GM08714 (cell line): ENCODE data around the gene LRG1.

Experiments
- H3K4me3 ChIP-seq: fragments of 200-500 bp; sonication (Bioruptor generic); 2 replicates; pipeline ENCODE4 v1.5.1; 2014; ENCODE audit warnings: mild to moderate bottlenecking, low read length, inconsistent platforms
- ZNF274 ChIP-seq: IDR thresholded peaks from 2 replicates; pipeline ENCODE4 v1.6.1; 2012; ENCODE audit warnings: mild to moderate bottlenecking, low read depth, low read length

The LRG1 gene

GRCh38 chr19:4498694-4499093 lies 41.1 kb downstream of the LRG1 start:
- H3K4me3 ChIP-seq: no peak overlapping the region
- TF ChIP-seq ZNF274: no peak

DNA sequence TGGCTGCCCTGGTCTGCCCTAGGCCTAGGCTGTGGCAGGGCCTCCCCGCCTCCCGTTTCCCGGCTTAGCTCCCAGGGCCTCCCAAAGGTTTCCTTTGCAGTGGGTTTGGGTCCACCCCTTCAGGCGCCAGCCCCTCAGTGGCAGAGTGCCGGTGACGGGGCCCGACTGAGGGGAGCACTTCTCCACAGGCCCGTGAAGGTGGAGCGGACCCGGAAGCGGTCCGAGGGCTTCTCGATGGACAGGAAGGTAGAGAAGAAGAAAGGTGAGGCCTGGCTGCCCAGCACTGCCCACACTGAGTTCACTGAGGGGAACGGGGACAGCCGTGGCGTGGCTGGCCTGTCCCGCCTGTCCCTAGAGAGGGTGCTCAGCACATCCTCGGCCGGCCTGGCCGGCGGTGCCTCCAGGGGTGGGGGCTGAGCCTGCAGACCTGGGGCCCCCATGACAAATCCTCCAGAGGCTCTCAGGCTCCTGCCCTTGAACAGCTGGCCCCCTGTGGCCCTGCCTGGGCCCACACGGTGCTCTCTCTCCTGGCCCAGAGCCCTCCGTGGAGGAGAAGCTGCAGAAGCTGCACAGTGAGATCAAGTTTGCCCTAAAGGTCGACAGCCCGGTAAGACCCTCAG lies 42.0 kb downstream of the LRG1 start:
- TF ChIP-seq ZNF274: no peak
- H3K4me3 ChIP-seq: no peak overlapping the region

DNA sequence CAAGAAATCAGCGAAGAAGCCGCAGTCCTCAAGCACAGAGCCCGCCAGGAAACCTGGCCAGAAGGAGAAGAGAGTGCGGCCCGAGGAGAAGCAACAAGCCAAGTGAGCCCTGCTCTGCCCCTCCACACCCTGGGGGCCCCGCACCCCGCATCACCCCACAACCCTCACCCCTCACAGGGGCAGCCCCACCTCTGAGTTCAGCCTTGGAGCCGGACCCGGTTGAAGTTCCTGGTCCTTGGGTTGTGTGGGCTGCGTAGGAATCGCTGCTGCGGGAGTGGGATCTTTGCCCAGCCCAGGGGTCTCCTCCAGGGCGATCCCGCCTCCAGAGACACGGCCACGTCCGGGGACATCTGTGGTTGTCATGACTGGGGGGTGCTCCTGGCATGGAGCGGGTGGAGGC lies 43.5 kb downstream of the LRG1 start:
- H3K4me3 ChIP-seq: no peak overlapping the region
- TF ChIP-seq ZNF274: no peak

DNA sequence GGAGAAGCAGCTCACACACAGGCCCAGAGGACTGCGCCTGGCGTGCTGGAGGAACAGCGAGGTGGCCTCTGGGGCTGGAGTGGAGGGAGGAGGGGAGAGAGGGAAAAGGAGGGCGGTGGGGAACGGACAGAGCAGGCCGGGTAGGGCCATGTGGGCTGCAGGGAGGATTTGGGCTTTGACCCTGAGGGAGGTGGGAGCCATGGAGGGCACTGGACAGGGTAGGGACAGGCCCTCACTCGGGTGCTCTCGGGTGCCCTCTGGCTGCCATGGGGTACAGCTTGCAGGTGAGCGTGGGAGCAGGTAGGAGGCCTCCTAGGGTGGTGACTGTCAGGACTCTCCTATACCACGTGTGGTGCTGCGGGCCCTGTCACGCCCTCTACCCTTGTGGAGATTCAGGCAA lies 44.4 kb downstream of the LRG1 start:
- no peak for TF ChIP-seq ZNF274
- H3K4me3 ChIP-seq: no peak overlapping the region

- TF ChIP-seq ZNF274: no peak
- no peak overlapping the region for H3K4me3 ChIP-seq
Measured at GRCh38 chr19:4494691-4495064, 45.2 kb downstream of the LRG1 start.

- no peak overlapping the region for H3K4me3 ChIP-seq
- TF ChIP-seq ZNF274: no peak
Measured at GRCh38 chr19:4493929-4494690, 45.7 kb downstream of the LRG1 start.

- H3K4me3 ChIP-seq: no peak overlapping the region
- TF ChIP-seq ZNF274: no peak
Measured at GRCh38 chr19:4493104-4493928, 46.5 kb downstream of the LRG1 start.

DNA sequence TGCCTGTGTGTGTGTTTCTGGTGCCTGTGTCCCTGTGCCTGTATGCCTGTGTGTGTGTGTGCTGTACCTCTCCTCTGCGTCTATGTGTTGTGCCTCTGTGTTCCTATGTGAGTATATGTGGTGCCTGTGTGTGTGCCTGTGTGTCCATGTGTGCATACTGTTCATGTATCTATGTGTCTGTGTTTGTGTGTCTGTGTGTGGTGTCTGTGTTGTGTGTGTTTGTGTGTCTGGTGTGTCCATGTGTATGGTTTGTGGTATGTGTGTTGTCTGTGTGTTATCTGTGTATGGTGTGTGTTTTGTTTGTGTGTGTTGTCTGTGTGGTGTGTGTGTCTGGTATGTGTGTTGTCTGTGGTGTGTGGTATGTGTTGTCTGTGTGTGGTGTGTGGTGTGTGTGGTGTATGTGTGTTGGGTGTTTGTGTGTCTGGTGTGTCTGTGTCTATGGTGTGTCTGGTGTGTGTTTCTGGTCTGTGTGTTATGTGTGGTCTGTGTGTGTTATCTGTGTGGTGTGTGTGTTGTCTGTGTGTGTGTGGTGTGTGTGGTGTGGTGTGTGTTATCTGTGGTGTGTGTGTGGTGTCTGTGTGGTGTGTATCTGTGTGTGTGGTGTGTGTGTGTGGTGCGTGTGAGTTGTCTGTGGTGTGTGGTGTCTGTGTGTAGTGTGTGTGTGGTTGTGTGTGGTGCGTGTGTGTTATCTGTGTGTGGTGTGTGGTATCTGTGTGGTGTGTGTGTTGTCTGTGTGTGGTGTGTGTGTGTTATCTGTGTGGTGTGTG lies 47.3 kb downstream of the LRG1 start:
- H3K4me3 ChIP-seq: no peak overlapping the region
- no peak for TF ChIP-seq ZNF274

- no peak for TF ChIP-seq ZNF274
- H3K4me3 ChIP-seq: no peak overlapping the region
Measured at GRCh38 chr19:4491446-4491845, 48.4 kb downstream of the LRG1 start.

DNA sequence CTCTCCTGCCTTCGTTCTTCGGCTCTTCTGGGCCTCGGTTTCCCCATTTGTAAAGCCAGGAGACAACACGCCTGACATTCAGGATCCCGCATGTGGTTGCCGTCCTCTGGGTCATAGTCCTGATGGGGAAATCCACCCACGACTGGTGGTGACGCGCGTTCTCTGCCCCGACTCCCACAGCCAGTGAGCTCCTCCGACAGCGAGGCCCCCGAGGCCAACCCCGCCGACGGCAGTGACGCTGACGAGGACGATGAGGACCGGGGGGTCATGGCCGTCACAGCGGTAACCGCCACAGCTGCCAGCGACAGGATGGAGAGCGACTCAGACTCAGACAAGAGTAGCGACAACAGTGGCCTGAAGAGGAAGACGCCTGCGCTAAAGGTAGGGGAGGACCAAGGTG lies 51.3 kb downstream of the LRG1 start:
- TF ChIP-seq ZNF274: no peak
- H3K4me3 ChIP-seq: no peak overlapping the region

DNA sequence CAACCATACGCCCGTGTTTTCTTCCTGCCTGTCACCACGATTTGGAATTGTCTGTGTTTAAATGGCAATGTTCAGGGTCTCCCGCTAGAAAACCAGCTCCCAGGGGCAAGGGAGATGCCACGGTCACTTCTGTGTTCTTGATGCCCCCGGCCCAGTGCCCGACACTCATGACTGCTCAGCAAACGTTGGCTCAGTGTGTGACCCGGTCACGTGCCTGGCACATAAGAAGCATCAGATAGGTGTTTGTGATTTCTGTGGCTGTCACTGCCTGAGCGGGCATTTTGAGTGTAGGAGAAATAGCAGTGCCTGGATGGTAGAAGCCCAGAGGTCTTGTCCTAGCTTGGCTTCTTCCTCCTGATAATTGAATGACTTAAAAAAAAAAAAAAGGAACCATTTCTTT lies 52.3 kb downstream of the LRG1 start:
- no peak for TF ChIP-seq ZNF274

More for the DNA sequence above, 52.3 kb downstream of the LRG1 start:
- H3K4me3 ChIP-seq: no peak overlapping the region
